ENCODE measurements around the gene COL24A1.
"Not testable (repeated sequence)": the region's sequence is repeated elsewhere in the genome, so short reads cannot be mapped to it uniquely, and the experiment has no call there.

Gene COL24A1

DNA sequence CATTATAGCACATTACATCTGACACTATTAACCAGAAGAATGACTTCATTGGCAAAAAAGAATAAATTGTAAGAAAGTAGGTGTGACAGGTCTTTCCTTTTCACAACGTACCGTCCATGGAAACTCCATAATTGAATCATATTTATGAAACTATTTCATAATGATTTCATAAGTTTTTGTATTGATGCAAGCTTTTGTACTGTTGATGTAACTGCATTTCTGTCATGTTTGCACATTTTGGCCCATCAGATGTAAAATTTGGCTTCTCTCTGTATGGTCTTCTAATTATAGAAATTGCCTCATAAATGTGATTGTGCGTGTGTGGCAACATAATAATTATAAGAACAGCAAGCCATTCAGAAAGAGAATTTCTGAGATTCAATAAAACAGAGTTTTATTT lies 267.7 kb downstream of the COL24A1 start:
- DNase-seq (ENCODE audit: low read depth), result no peak

DNA sequence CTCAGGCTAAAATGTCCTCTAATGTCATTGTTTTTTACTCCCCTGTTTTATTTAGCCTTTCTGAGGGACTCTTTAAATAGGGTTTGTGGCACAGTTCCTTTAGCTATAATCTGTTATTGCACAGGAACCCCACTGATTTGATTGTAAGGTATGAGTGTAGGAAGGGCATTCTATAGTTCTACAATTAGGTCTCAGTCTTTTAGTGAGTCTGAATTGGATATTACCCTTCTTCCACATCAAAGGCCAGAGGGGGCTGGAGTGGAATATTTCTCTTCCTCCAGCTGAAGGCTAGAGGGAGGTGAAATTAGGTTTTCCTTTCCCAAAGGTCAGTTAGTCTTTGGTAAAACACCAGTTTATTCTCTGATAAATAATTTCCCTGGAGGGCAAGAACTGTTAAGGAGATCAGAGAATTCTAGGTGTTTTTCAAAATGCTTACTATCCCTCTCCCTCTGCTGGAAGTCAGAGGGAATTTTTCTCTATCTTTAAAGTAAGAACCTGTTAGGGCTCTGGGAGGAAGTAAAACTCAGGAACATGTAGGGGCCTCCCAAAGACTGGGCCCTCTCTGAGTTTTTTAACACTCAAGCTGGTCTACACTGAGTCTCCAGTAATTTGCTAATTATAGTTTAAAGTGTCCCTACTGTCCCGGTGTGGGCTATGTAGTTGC lies 272.1 kb downstream of the COL24A1 start:
- DNase-seq (ENCODE audit: low read depth), result no peak

DNA sequence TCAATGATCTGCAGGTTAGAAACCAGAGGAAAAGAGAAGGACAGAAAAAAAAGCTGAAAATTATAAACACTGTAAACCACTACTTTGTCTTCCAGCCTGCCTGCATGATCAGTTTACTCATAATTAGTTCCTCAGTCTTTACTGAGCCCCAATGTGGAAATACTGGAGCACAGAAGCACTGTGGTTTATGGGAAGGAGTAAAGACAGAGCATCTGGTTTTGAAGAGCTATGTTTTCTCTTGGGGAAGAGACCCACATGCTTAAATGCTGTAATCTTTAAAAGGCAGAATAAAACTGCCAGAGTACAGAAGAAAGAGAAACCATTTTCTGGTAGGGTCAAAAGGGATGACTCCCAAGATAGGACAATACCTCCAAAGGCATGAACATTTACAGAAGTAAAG lies 289.4 kb downstream of the COL24A1 start:
- no peak for DNase-seq (ENCODE audit: low read depth)

DNA sequence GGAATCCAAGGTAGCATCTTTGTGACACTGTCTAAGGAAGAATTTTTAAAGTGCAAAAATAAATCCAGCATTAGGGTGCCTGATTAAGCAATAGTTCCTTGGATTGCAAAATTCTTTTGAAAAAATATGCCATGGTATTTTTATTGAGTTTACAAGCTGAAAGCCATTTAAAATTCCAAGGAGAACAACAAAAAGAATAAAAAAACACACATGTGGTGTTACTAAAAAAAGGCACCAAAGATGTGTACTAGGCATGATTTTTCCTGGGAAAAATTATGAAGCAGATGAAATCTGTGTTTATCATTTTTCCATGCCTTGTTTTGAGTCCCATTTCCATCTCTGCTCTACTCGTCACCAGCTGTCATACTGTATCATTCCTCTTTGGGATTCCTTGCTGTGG lies 291.4 kb downstream of the COL24A1 start:
- DNase-seq (ENCODE audit: low read depth), result no peak

DNA sequence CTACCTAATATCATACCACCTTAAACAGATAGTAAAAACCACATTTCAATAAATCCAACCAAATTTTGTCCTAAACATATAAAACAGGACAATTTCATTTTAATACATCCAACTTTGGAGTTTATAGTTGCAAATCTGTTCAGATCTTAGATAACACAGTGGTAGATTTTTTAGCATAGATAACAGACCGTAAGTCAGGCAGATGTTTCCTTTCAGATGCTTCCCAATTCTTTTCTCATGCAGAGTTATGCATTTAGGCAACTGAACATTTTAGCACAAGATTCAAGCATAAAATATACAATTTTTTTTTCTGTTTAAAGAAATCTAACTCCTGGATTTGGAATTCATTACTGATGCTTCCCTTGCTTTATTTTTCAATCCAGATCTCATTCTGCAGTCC lies 291.8 kb downstream of the COL24A1 start:
- no peak for DNase-seq (ENCODE audit: low read depth)

DNA sequence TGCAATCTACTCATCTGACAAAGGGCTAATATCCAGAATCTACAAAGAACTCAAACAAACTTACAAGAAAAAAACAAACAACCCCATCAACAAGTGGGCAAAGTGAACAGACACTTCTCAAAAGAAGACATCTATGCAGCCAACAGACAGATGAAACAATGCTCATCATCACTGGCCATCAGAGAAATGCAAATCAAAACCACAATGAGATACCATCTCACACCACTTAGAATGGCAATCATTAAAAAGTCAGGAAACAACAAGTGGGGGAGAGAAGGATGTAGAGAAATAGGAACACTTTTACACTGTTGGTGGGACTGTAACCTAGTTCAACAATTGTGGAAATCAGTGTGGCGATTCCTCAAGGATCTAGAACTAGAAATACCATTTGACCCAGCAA lies 292.9 kb downstream of the COL24A1 start:
- DNase-seq (ENCODE audit: low read depth), result not testable (repeated sequence)

DNA sequence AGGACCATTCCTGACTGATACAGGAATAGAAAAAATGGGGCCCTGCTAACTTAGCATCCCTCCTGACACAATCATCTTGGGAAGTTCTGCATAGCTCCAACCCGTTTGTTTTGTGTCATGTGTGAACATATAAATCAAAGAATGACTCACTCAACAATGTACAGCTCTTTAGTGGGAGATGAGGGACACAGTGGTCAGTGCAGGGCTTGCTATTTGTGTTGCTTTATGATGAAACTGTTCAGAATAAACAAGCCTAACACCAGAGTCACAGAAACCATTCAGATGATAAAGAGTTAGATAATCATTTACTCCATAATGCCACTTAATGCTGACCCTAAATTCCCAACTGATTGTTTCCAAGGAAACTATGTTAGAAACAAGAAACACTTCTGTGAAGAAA lies 294.1 kb downstream of the COL24A1 start:
- no peak for DNase-seq (ENCODE audit: low read depth)

DNA sequence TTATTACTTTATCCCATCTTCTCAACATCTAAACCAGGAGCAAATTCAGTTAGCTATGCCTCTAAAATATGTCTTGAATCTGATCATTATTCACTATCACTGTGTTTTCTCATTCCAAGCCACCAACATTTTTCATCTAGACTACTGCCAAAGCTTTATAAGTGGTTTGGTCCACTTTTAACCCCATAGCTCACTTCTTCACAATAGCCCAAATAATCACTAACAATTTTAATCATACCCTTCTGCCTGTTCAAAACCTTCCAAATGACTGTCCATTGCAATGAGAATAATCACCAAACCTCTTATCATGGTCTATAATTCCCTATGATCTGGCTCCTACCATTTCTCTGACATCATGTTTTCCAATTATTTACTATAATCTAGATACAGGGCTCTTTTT lies 298.6 kb downstream of the COL24A1 start:
- DNase-seq (ENCODE audit: low read depth), result no peak

DNA sequence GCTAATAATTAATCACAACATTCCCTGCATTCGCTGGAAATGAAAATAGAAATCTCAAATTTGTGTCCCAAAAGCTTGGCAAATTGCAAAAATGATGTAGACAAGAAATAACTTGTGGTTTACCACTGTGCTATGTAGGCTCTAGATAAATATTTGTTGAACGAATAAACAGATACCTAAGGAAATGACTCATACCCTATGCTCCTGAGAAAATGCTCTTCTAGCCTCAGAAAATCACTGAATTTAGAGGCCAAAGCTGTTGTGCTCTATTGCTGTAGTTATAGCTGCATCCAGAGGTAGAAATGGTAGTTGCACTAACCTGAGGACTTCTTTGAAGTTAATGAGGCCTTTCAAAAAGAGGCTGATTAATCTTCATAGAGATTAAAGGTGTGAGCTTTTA lies 306.3 kb downstream of the COL24A1 start:
- DNase-seq (ENCODE audit: low read depth), result no peak

DNA sequence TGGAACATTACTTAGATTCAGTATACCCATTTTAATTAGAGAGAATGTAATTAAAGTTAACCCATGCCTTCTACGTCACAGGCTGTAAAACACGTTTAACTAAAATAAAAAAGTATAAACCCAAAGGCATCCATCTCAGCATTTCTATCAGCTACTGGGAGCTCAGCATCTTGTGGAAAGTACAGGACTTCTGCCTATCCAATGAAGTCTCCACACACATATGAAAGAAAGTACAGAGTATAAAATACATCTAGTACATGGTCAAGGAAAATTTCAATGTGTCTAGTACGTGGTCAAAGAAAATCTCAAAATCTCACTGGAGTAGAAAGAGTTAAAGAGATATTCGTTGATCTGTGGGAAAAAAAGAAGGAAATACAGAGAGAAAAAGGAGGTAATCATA lies 306.9 kb downstream of the COL24A1 start:
- DNase-seq (ENCODE audit: low read depth), result no peak

DNA sequence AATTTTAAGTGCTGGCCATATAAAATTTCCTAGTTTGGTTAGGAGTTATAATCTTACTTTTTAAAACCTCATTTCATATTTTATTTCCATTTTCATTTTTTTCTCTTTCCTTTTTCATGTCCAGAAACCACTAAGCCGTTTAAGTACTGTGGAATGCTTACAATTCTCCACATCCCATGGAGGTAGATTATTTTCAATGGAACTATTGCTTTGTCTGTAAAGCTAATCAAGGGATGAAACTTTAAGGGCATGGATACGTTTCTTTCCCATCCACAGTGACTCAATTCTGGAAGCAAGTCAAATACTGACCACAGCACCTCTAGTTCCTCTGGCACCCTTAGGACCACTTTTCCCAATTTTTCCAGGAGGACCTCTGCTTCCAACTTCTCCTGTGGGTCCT lies 309.2 kb downstream of the COL24A1 start:
- no peak for DNase-seq (ENCODE audit: low read depth)

DNA sequence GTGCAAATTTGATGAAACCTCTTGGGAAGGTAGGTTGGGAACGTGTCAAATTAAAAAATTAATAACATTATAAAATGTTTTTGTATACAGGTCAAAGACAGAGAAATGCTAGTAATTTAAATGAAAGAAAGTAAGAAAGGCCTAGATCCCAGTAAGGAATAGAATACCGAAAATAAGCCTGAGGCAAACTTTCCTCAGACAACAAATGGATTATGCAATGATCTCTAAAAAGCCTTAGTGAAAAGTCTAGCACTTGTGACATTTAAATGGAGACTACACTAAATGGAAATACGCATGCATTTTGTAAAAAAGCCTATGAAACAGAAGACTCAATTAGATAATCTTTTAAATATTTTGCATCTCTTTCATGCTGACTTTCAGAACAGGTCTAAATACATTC lies 309.9 kb downstream of the COL24A1 start:
- no peak for DNase-seq (ENCODE audit: low read depth)

DNA sequence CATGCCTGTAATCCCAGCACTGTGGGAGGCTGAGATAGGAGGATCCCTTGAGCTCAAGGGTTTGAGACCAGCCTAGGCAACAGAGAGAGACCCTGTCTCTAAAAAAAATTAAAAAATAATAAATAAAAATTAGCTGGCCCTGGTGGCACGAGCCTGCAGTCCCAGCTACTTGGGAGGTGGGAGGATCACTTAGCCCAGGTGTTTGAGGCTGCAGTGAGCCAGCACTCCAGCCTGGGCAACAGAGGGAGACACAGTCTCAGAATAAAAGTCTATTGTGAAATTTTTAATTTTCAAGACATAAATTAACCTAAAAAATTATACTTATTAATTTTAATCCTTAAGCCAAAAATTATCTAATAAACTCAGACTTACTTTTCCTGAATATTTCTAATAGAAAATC lies 317.1 kb downstream of the COL24A1 start:
- no peak for DNase-seq (ENCODE audit: low read depth)

DNA sequence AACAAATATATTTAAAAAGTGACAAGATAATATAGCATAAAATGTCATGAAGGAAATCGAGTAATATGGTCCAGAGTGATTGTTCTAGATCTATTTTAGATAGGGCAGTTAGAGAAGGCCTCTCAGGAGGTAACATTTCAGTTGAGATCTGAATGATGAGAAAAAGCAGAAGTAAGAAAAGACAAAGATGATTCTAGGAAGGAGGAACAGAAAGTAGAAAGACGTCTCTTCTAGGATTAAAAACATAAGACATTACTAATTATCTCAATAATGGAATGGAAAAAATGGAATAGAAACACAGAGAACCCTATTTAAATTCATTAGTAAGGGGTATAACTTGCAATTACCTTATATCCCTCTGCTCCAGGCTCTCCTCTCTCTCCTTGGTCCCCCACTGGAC lies 318.3 kb downstream of the COL24A1 start:
- DNase-seq (ENCODE audit: low read depth), result no peak

DNA sequence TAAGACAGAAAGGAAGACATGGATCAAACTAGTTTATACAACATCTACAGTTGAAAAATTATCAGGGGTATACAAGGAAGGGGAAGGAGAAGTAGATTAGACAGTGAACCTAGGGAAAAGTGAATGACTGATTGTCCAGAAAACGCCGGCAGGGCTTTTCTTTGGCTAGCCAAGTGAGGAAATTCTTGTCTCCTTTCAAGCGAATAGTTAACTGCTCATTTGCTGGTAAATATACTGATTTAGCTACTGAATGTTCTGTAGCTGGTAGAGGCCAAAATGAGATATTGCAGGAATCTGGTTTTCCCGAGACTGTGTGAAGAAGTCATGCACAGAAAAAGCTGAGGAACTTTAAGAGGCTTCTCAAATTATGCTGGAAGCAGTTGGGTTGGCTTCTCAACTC lies 319.8 kb downstream of the COL24A1 start:
- DNase-seq (ENCODE audit: low read depth), result no peak

DNA sequence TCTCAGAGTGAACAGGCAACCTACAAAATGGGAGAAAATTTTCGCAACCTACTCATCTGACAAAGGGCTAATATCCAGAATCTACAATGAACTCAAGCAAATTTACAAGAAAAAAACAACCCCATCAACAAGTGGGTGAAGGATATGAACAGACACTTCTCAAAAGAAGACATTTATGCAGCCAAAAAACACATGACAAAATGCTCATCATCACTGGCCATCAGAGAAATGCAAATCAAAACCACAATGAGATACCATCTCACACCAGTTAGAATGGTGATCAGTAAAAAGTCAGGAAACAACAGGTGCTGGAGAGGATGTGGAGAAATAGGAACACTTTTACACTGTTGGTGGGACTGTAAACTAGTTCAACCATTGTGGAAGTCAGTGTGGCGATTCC lies 323.4 kb downstream of the COL24A1 start:
- not testable (repeated sequence) for DNase-seq (ENCODE audit: low read depth)

DNA sequence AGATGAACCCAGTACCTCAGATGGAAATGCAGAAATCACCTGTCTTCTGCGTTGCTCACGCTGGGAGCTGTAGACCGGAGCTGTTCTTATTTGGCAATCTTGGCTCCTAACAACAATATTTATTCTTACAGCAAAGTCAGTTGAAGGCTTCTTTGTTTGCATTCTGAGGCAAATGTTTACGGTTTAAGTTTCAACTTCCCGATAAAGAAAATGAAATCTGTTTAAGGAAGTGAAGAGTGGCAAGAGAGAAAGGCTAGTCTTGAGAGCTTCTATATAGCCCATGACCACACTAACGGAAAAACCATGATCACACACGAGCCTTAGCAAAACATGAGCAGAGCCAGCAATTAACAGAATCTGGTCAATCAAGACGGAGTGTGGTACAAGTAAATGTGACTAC lies 325.7 kb downstream of the COL24A1 start:
- DNase-seq (ENCODE audit: low read depth), result no peak

DNA sequence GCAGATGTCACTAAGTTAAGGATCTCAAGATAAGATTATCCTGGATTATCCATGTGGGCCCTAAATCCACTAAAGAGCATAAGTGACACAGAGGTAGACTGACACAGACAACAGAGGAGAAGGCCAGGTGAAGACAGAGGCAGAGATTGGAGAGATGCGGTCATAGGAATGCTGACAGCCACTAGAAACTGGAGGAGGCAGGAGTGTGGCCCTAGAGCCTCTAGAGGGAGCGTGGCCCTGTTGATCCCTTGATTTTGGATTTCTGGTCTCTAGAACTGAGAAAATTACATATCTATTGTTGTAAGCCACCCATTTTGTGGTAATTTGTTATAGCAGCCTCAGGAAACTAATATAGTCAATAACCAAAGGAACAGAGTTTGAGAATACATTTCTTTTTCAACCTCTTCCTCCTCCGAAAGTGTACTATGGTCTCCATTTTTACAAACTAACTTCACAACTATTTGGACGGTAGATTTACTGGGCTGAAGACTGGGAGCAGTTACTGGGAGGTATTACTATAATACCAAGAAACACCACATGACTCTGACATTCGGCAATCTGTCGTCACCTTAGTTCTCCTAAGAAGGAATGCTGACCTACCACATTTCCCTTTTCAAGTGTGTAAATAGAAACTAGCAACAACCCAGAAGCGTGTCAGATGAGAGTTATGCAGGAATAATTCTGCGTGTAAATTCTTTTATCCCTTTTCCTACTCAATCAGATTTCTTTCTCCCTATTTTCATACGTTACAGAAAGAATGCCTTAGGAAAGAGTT lies 332.3 kb downstream of the COL24A1 start:
- DNase-seq (ENCODE audit: low read depth), result no peak

DNA sequence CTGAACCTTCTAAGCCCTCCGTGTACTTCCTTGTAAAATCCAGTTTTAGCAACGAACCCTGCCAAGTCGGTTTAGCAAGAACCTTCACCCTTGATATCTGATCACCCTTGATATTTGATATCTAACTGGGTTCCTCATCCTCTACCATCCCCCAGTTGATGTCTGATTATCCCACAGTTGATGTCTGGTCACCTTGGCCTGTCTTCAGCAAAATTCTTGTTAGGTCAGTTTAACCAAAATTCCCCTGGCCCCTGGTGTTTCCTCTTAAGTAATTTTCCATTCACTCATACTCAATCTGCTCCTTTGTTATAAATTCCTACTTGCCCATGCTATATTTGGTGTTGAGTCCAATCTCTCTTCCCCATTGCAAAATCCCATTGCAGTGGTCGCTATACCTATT lies 333.9 kb downstream of the COL24A1 start:
- DNase-seq (ENCODE audit: low read depth), result no peak

DNA sequence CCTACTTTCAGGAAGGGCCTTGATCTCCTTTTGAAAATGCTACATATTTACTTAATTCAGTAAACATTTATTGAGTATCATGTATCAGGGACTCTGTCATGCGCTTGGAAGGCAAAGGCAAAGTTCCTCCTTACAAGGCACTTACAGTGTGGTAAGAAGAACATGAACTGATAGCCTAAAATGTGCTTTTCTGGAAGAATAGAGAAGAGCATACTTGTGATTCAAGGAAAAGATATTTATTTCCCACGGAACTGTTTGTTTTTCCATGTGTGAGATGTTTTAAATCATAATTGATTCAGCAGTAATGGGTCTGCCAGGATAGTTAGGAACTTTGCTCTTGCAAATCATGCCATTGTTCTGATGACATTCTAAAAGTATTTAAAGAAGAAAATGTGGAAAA lies 338.2 kb downstream of the COL24A1 start:
- DNase-seq (ENCODE audit: low read depth), result no peak

DNA sequence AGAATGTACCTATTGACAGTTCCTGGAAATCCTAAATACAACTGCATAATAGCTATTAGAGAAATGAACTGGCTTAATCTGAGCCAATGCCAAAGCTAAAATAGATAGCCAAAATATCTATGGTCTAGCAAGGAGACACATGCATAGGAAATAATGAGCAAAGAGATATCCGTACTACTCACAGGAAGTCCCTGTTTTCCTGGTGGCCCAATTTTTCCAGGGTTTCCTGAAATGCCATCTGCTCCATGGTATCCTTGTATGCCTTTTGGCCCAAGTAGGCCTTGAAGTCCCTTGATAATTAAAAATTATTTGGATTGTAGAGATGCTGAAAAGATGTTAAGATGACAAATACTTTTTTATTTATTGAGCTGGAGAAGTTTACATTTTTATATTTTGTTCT lies 340.0 kb downstream of the COL24A1 start:
- no peak for DNase-seq (ENCODE audit: low read depth)

DNA sequence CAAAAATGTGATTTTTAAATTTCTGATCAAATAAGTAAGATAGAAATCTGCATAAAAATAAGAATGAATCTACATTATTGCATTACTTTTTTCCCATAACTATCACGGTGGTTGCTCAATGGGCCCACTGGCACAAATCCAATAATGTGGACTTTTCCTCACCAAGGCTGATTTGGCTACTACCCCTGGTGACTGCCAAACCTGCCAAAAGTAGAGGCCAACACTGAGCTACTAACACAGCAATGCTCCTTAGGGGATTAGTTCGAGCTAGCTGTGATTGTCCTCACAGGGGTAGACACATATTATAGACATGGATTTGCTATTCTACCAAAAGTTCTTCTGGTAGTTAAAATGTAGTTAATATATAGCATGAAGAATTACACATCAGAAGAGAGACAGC lies 340.7 kb downstream of the COL24A1 start:
- no peak for DNase-seq (ENCODE audit: low read depth)

DNA sequence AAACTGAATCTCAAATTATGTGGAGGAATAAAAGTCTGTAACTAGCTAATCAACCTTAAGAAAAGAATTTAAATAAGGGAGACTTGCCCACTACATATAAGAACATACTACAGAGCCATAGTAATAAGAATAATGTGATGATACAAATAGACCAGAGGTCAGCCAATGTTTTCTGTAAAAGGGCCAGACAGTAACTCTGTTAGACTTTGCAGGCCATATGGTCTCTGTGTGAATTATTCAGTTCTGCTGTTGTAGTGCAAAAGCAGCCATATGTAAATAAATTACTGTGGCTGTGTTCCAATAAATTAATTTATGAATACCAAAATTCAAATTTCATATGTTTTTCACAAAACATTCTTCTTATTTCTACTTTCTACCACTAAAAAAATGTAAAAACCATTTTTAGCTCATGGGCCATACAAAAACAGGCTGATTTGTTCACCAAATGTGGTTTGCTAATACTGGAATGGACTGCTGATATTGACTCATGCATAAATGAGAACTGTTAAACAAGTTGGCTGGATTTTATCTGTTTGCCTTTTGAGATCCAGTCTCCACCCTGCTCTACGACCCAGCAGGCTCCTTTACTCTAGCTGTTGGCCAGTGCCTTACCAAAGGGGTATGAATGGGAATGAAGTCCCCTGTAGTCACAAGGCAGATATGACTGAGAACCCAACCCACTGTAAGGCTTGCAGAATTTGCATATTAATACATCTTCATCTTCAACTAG lies 350.2 kb downstream of the COL24A1 start:
- no peak for DNase-seq (ENCODE audit: low read depth)
